Measurements from ENCODE around the gene C17orf67.

GRCh38 chr17:56742601-56743000 is 91.1 kb downstream of the C17orf67 start:
- no peak for TF ChIP-seq CTCF (IDR thresholded peaks at IDR 0.05)
- no peak for TF ChIP-seq EP300 (IDR thresholded peaks at IDR 0.05)
- TF ChIP-seq POLR2A (IDR thresholded peaks at IDR 0.05) = no peak
- TF ChIP-seq POLR2AphosphoS5 (IDR thresholded peaks at IDR 0.05) = no peak
